GM12878 (cell line): ENCODE measurements around the gene SMIM26. TPM values are rescaled to one million over a fixed set of nuclear protein-coding genes. Genes with fewer than 3 reads are reported as not detected.

Source experiments
- ATAC-seq: fragments of 200-7000 bp; cut with Tn5 transposase; 3 replicates; pipeline ENCODE4 v1.9.1; 2020; ENCODE audit warnings: mild to moderate bottlenecking, moderate library complexity
- BruUV-seq: library from RNA; stranded (reverse); fragments of 400-500 nt; replicated peaks from 2 replicates; lab custom pipeline; 2021; lab: Mats Ljungman, UMichigan
- CTCF ChIA-PET: fragments of 300-600 bp; sonication (Branson Sonifier 250); formaldehyde crosslinking; extraction: SDS; loops from one replicate; lab custom pipeline; 2021; ENCODE audit warnings: inconsistent platforms; lab: Yijun Ruan, JAX
- POLR2A ChIA-PET: fragments of 350-600 bp; formaldehyde crosslinking; extraction: SDS; loops from one replicate; lab custom pipeline; 2021; ENCODE audit warnings: inconsistent platforms; lab: Charles Lee
- RAD21 ChIA-PET: fragments of 300-600 bp; sonication (Branson Sonifier 250); formaldehyde crosslinking; loops from one replicate; lab custom pipeline; 2023; ENCODE audit warnings: antibody characterized with exemption; ENCODE audit not compliant: unreplicated experiment; lab: Charles Lee
- SMC1A ChIA-PET: fragments of 300-600 bp; sonication (Branson Sonifier 250); formaldehyde crosslinking; loops from one replicate; lab custom pipeline; 2023; ENCODE audit not compliant: unreplicated experiment, uncharacterized antibody; lab: Charles Lee
- DNase-seq: peaks from one replicate; pipeline ENCODE4 v3.0.0-alpha.2; 2011; ENCODE audit warnings: low read depth, low spot score
- FAIRE-seq: peaks from 3 replicates; lab custom pipeline; 2011; peaks lifted over from hg19 to GRCh38; lab: Jason Lieb, UNC
- H2AFZ ChIP-seq: 2 replicates; pipeline ENCODE4 v1.6.0; 2011; ENCODE audit warnings: low read depth, low read length, control low read depth; ENCODE audit not compliant: control insufficient read depth
- H3K27ac ChIP-seq: 2 replicates; pipeline ENCODE4 v1.5.1; 2011; ENCODE audit warnings: control low read depth; ENCODE audit not compliant: control insufficient read depth, insufficient read depth
- H3K27me3 ChIP-seq, 2 experiments: replicated peaks in 1 of 2; 2 replicates each; pipeline versions ENCODE4 v1.6.0 to v1.6.1; 2011; ENCODE audit warnings: low read length in 1 of 2; ENCODE audit not compliant: control insufficient read depth in 2 of 2, insufficient read depth in 2 of 2
- H3K36me3 ChIP-seq, 2 experiments: 2 replicates each; pipeline ENCODE4 v1.5.1; 2011; ENCODE audit warnings: low read length in 1 of 2; ENCODE audit not compliant: control insufficient read depth in 2 of 2, insufficient read depth in 2 of 2
- H3K4me1 ChIP-seq: 2 replicates; pipeline ENCODE4 v1.6.1; 2011; ENCODE audit warnings: mild to moderate bottlenecking, low read length, moderate library complexity, mixed read lengths; ENCODE audit not compliant: control insufficient read depth, insufficient read depth
- H3K4me2 ChIP-seq: 2 replicates; pipeline ENCODE4 v1.6.0; 2011; ENCODE audit warnings: control low read depth; ENCODE audit not compliant: control insufficient read depth, insufficient read depth
- H3K4me3 ChIP-seq: fragments of 200-600 bp; sonication (generic); 2 replicates; pipeline ENCODE4 v1.5.1; 2016
- H3K79me2 ChIP-seq: 2 replicates; pipeline ENCODE4 v1.6.0; 2011; ENCODE audit warnings: low read length; ENCODE audit not compliant: control insufficient read depth, insufficient read depth
- H3K9ac ChIP-seq: 2 replicates; pipeline ENCODE4 v1.8.0; 2011; ENCODE audit warnings: low read length, control low read depth, mixed read lengths; ENCODE audit not compliant: control insufficient read depth, insufficient read depth
- H3K9me3 ChIP-seq: replicated peaks from 3 replicates; pipeline ENCODE4 v1.5.1; 2011; ENCODE audit warnings: mild to moderate bottlenecking, low read length; ENCODE audit not compliant: control insufficient read depth, insufficient read depth
- H4K20me1 ChIP-seq: 2 replicates; pipeline ENCODE4 v1.6.0; 2011; ENCODE audit not compliant: control insufficient read depth, insufficient read depth
- EED ChIP-seq: sonication (generic); IDR thresholded peaks from 2 replicates; pipeline ENCODE4 v1.6.1; 2016; ENCODE audit warnings: antibody characterized with exemption, low read depth
- EGR1 ChIP-seq, 2 experiments: IDR thresholded peaks; 1 replicate in 1 of 2; 2 replicates in 1 of 2; pipeline ENCODE4 v1.6.1; 2011 to 2012; ENCODE audit warnings: low read depth in 2 of 2, low read length in 2 of 2, borderline replicate concordance in 1 of 2, mild to moderate bottlenecking in 1 of 2, moderate library complexity in 1 of 2
- HDAC6 ChIP-seq: fragments of 200-600 bp; sonication (generic); IDR thresholded peaks from one replicate; pipeline ENCODE4 v1.8.0; 2017; ENCODE audit warnings: antibody characterized with exemption; ENCODE audit not compliant: unreplicated experiment
- NR2C1 ChIP-seq: fragments of 450-650 bp; IDR thresholded peaks from 2 replicates; pipeline ENCODE4 v1.6.1; 2017; ENCODE audit warnings: antibody characterized with exemption, mild to moderate bottlenecking, moderate library complexity
- PAX5 ChIP-seq: IDR thresholded peaks from 2 replicates; pipeline ENCODE4 v1.6.1; 2011; ENCODE audit warnings: low read depth, low read length, borderline replicate concordance
- PML ChIP-seq: IDR thresholded peaks from 2 replicates; pipeline ENCODE4 v1.6.1; 2012; ENCODE audit warnings: low read length, inconsistent platforms
- POU2F2 ChIP-seq: IDR thresholded peaks from 3 replicates; pipeline ENCODE4 v1.6.1; 2011; ENCODE audit warnings: low read depth, mild to moderate bottlenecking, low read length, borderline replicate concordance
- SUPT20H ChIP-seq: IDR thresholded peaks from 2 replicates; pipeline ENCODE4 v1.6.1; 2011; ENCODE audit warnings: low read depth, mild to moderate bottlenecking, low read length, moderate library complexity, borderline replicate concordance; ENCODE audit not compliant: control insufficient read depth
- TCF12 ChIP-seq: IDR thresholded peaks from 2 replicates; pipeline ENCODE4 v1.6.1; 2011; ENCODE audit warnings: low read depth, mild to moderate bottlenecking, low read length
- WRNIP1 ChIP-seq: IDR thresholded peaks from 2 replicates; pipeline ENCODE4 v1.6.1; 2011; ENCODE audit warnings: low read depth, low read length, improper control_type of control experiment, borderline replicate concordance
- WGBS: methylation state at CpG from one replicate; pipeline ENCODE4 v1.1.6; 2016; ENCODE audit warnings: low lambda C conversion rate; ENCODE audit not compliant: insufficient replicate concordance, insufficient coverage; ENCODE audit errors: missing lambda C conversion rate; 5-methylcytosine and 5-hydroxymethylcytosine counted together
- in situ Hi-C: fragments of 300-500 bp; cut with MboI; formaldehyde crosslinking; loops from 9 replicates; pipeline ENCODE4 v1.14.3; 2018; ENCODE audit warnings: mixed read lengths
- intact Hi-C: fragments of 100-400 bp; cut with micrococcal nuclease; formaldehyde crosslinking; loops from one replicate; pipeline ENCODE4 v1.14.2; 2022; ENCODE audit not compliant: unreplicated experiment
- polyA plus RNA-seq, 11 experiments: library from polyadenylated mRNA; depleted of rRNA in 4 of 11; unstranded in 6 of 11; stranded (reverse) in 5 of 11; fragments of >200 nt; fragmentation: Nextera tagmentation in 4 of 11; fragmentation: Illumina TruSeq in 1 of 11; extraction: Ambion mirVana in 4 of 11; extraction: Trizol in 1 of 11; gene quantifications; 1 replicate in 1 of 11; 2 replicates in 10 of 11; pipeline versions ENCODE4 v1.2.1 to v1.2.3, GENCODE V29; 2011 to 2016; ENCODE audit warnings: inconsistent platforms in 2 of 11, missing spikeins in 2 of 11, low read depth in 1 of 11
- total RNA-seq, 4 experiments: library from RNA; depleted of rRNA in 3 of 4; stranded (reverse); fragments of >200 nt in 3 of 4; fragmentation: Illumina TruSeq in 1 of 4; extraction: Trizol in 1 of 4; gene quantifications; 2 replicates each; pipeline versions ENCODE4 v1.2.1 to v1.2.3, GENCODE V29; 2013 to 2021

SMIM26 gene
- total and polyA plus RNA-seq, 10 of the 15 experiments (the other 5 are each of a cell fraction or from before 2014, with no cell fraction given): 74.3 to 329 (median 176) TPM

DNA sequence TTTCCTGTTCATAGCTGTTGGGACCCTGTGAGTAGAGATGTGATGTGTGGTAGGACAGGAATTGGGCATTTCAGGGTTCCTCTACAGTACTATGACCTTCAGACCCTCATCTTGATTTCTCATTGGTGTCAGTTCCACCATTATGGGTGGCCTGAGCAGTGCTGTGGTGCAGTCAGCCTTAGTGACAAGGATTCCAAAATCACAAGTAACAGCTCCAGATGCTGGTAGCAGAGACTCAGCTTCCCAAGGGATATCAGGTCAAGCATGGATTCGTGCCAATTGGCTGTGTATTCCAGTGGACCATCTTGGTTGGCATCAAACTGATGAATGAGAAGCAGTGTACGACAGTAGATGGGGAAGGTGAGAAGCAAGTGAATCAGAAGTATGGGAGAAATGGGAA lies 3.8 kb downstream of the SMIM26 start:
- TF ChIP-seq HDAC6: no peak
- TF ChIP-seq TCF12: no peak
- TF ChIP-seq EGR1 (IDR thresholded peaks at IDR 0.05; ENCODE audit: borderline replicate concordance in 1 of 2, low read depth in 2 of 2, low read length in 2 of 2): no peak
- no peak for TF ChIP-seq WRNIP1
- TF ChIP-seq EED: no peak
- TF ChIP-seq PAX5: no peak
- no peak for TF ChIP-seq PML
- no peak for TF ChIP-seq POU2F2
- no peak for TF ChIP-seq NR2C1
- TF ChIP-seq SUPT20H: no peak
- TF ChIP-seq, all 136 proteins: peak for 0
- H3K9me3 ChIP-seq: no peaks in the 10 kb centered on the region; the same call in 2 of the 3 replicates
- RAD21 ChIA-PET: no interaction called here
- peaks cover 16% of the 10 kb centered on the region for H3K79me2 ChIP-seq
- CTCF ChIA-PET: no interaction called here
- POLR2A ChIA-PET: interaction anchor here (0.6 to 1.6 kb wide), 2 partner anchors 18 to 240 kb away, joined by 3 to 4 read pairs; no protein-coding TSS in a partner anchor
- no peak overlapping the region for H3K27ac ChIP-seq
- H3K4me3 ChIP-seq: no peak overlapping the region
- SMC1A ChIA-PET: no interaction called here
- WGBS: 97% methylated on average over 2 of the region's 2 CpGs
- no peaks in the 10 kb centered on the region for H3K27me3 ChIP-seq
- ATAC-seq: no peak
- H2AFZ ChIP-seq: no peak overlapping the region
- peaks cover 0 to 5% of the 10 kb centered on the region in 2 experiments; a peak in 1 of 4 replicates for H3K36me3 ChIP-seq
- in situ Hi-C loops: no loop called here
- intact Hi-C loops: no loop called here
- H3K4me1 ChIP-seq: peaks cover 4% of the 10 kb centered on the region; the same call in 1 of the 2 replicates
- no peak overlapping the region for H3K9ac ChIP-seq
- H3K4me2 ChIP-seq: no peak overlapping the region
- no peak for FAIRE-seq
- DNase-seq: no peak
- no TSS peak for BruUV-seq
- no peaks in the 10 kb centered on the region for H4K20me1 ChIP-seq
